Vagina (tissue), 2 donors: Measurements from ENCODE around the gene PASK. TPM values are rescaled to one million over a fixed set of nuclear protein-coding genes. Genes with fewer than 3 reads are reported as not detected.

Experiments used
- DNase-seq, 2 donors: peaks; one replicate each; pipeline ENCODE4 v3.0.0-alpha.2; 2017; ENCODE audit errors: extremely low spot score in 2 of 2
- H3K27ac ChIP-seq: fragments of 200-600 bp; sonication (generic); one replicate; pipeline ENCODE4 v1.5.1; 2019
- H3K27me3 ChIP-seq: fragments of 200-600 bp; sonication (generic); one replicate; pipeline ENCODE4 v1.5.1; 2019
- H3K36me3 ChIP-seq, 2 donors: fragments of 200-600 bp; sonication (generic); one replicate each; pipeline ENCODE4 v1.5.1; 2017 to 2019
- H3K4me1 ChIP-seq: fragments of 200-600 bp; sonication (generic); one replicate; pipeline ENCODE4 v1.5.1; 2019
- H3K4me3 ChIP-seq, 2 donors: fragments of 200-600 bp; sonication (generic); 1 replicate in 1 of 2; 2 replicates in 1 of 2; pipeline ENCODE4 v1.5.1; 2016 to 2019
- H3K9me3 ChIP-seq: fragments of 200-600 bp; sonication (generic); one replicate; pipeline ENCODE4 v1.5.1; 2019
- CTCF ChIP-seq, 3 experiments: fragments of 450-650 bp in 2 of 3; fragments of 200-600 bp in 1 of 3; sonication (generic) in 1 of 3; IDR thresholded peaks; one replicate each; pipeline ENCODE4 v1.5.1; 2017 to 2019; ENCODE audit warnings: antibody characterized with exemption in 3 of 3, mild to moderate bottlenecking in 2 of 3, moderate library complexity in 2 of 3
- POLR2A ChIP-seq, 2 donors: fragments of 450-650 bp; IDR thresholded peaks; one replicate each; pipeline ENCODE4 v1.6.1; 2017; ENCODE audit warnings: antibody characterized with exemption in 2 of 2, mild to moderate bottlenecking in 2 of 2, moderate library complexity in 2 of 2
- POLR2AphosphoS5 ChIP-seq, 2 donors: sonication (generic); formaldehyde crosslinking; IDR thresholded peaks; one replicate each; pipeline ENCODE4 v1.9.0; 2017; ENCODE audit warnings: antibody characterized with exemption in 2 of 2, mild to moderate bottlenecking in 2 of 2, low read depth in 1 of 2; ENCODE audit not compliant: insufficient read depth in 1 of 2
- intact Hi-C: fragments of 100-400 bp; cut with DNase I; formaldehyde crosslinking; loops from one replicate; pipeline ENCODE4 v1.15.1; 2023
- total RNA-seq: library from RNA; depleted of rRNA; stranded (reverse); fragments of >200 nt; gene quantifications from one replicate; pipeline ENCODE4 v1.2.3, GENCODE V29; 2016

The PASK gene
- total RNA-seq, 1 donor from 2014 or later, result 6.4 TPM

- Histone ChIP-seq H3K27me3 (no peaks in the 10 kb centered on the region), H3K9me3 (no peaks in the 10 kb centered on the region), H3K4me1 (no peaks in the 10 kb centered on the region), H3K4me3 (no peak overlapping the region), H3K36me3 (no peaks in the 10 kb centered on the region), H3K27ac (no peak overlapping the region)
- DNase-seq, result no peak
- intact Hi-C loops, result no loop called here
- TF ChIP-seq POLR2AphosphoS5 (IDR thresholded peaks at IDR 0.05; ENCODE audit: insufficient read depth in 1 of 2, low read depth in 1 of 2), result no peak
- TF ChIP-seq POLR2A (IDR thresholded peaks at IDR 0.05), result no peak
- TF ChIP-seq CTCF (IDR thresholded peaks at IDR 0.05), result no peak
Observed at GRCh38 chr2:241129086-241129871, 20.0 kb downstream of the PASK start.

GRCh38 chr2:241128266-241128665 is 21.0 kb downstream of the PASK start:
- Histone ChIP-seq H3K4me3 (no peak overlapping the region), H3K9me3 (no peaks in the 10 kb centered on the region), H3K27ac (no peak overlapping the region), H3K36me3 (no peaks in the 10 kb centered on the region), H3K27me3 (no peaks in the 10 kb centered on the region), H3K4me1 (no peaks in the 10 kb centered on the region)
- DNase-seq, result no peak
- intact Hi-C loops, result no loop called here
- TF ChIP-seq POLR2AphosphoS5 (IDR thresholded peaks at IDR 0.05; ENCODE audit: insufficient read depth in 1 of 2, low read depth in 1 of 2) (no peak), POLR2A (IDR thresholded peaks at IDR 0.05) (no peak), CTCF (IDR thresholded peaks at IDR 0.05) (no peak)

GRCh38 chr2:241126771-241127202 is 22.5 kb downstream of the PASK start:
- no peaks in the 10 kb centered on the region for H3K27me3 ChIP-seq
- intact Hi-C loops, result no loop called here
- H3K4me3 ChIP-seq, result no peak overlapping the region
- no peaks in the 10 kb centered on the region for H3K36me3 ChIP-seq
- H3K27ac ChIP-seq, result no peak overlapping the region
- no peak for DNase-seq
- H3K9me3 ChIP-seq, result no peaks in the 10 kb centered on the region
- no peak for TF ChIP-seq CTCF (IDR thresholded peaks at IDR 0.05)
- TF ChIP-seq POLR2A (IDR thresholded peaks at IDR 0.05), result no peak
- TF ChIP-seq POLR2AphosphoS5 (IDR thresholded peaks at IDR 0.05; ENCODE audit: insufficient read depth in 1 of 2, low read depth in 1 of 2), result no peak
- H3K4me1 ChIP-seq, result no peaks in the 10 kb centered on the region

- intact Hi-C loops, result no loop called here
- TF ChIP-seq POLR2A (IDR thresholded peaks at IDR 0.05), result no peak
- no peaks in the 10 kb centered on the region for H3K27me3 ChIP-seq
- DNase-seq, result no peak
- no peaks in the 10 kb centered on the region for H3K4me1 ChIP-seq
- no peak overlapping the region for H3K4me3 ChIP-seq
- H3K36me3 ChIP-seq, result no peaks in the 10 kb centered on the region
- H3K27ac ChIP-seq, result no peak overlapping the region
- no peaks in the 10 kb centered on the region for H3K9me3 ChIP-seq
Observed at GRCh38 chr2:241126201-241126611, 23.1 kb downstream of the PASK start.

- no peak overlapping the region for H3K27ac ChIP-seq
- DNase-seq, result no peak
- no peaks in the 10 kb centered on the region for H3K36me3 ChIP-seq
- no peak overlapping the region for H3K4me3 ChIP-seq
- intact Hi-C loops, result no loop called here
- H3K27me3 ChIP-seq, result no peaks in the 10 kb centered on the region
- no peaks in the 10 kb centered on the region for H3K9me3 ChIP-seq
- no peak for TF ChIP-seq POLR2A (IDR thresholded peaks at IDR 0.05)
- no peak for TF ChIP-seq CTCF (IDR thresholded peaks at IDR 0.05)
- no peak for TF ChIP-seq POLR2AphosphoS5 (IDR thresholded peaks at IDR 0.05; ENCODE audit: insufficient read depth in 1 of 2, low read depth in 1 of 2)
- H3K4me1 ChIP-seq, result no peaks in the 10 kb centered on the region
Observed at GRCh38 chr2:241125626-241126025, 23.6 kb downstream of the PASK start.
